ENCODE measurements around the gene TRPC4. TPM values are rescaled to one million over a fixed set of nuclear protein-coding genes. Genes with fewer than 3 reads are reported as not detected.

Gene TRPC4
- 1 to 10 TPM in 2 of 4 donors, under 1 TPM in 1, not detected in 1; 0.60 to 1.2 (median 1.1) TPM for total RNA-seq

DNA sequence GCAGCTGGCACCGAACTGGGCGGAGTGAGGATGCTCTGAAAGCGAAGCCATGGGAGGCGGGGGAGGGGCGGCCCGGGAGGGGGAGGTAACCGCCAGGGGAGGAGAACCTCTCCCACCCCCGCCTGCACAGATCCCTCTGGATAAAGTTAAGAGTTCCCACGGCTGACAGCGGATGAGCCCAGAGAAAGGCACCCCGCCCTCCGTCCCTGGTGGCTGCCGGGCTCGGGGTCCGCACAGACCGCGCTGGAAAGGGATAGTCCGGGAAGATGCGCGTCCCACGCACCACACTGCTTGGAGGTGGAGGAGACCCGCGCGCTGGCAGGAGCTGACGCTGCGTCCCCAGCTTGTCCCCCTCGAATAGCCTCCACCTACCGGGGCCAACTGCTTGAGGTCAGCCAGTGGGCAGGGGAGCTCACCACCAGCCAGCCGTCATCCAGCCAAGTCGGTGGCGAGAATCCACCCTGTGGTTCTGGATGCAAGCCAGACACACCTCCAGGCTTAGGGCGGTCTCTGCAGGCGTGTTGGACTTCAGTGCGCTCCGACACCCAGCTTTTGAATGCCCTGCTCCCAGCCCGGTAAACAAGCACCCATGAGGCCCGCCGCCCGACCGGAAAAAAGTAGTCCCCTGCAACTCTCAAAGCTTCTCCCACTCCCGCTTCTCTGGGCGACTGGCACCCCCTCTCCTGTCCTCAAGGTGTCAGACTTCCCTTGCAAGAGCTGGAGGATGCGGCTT is at the start of gene TRPC4:
Gene TRPC4, minus strand, starts transcription at position 17 of the 733 bp plus-strand sequence. CDS start 86,439 bp downstream, outside the sequence.
- Histone ChIP-seq H3K4me1 (peaks cover 0 to 22% (median 0%) of the 10 kb centered on the region in 4 donors), H3K27ac (peak within 1 kb of the TSS in 2 of 4 donors; percentile 12), H3K9me3 (no peaks in the 10 kb centered on the region), H3K27me3 (peaks cover 0 to 14% of the 10 kb centered on the region in 2 donors), H3K36me3 (no peaks in the 10 kb centered on the region), H3K4me3 (peak within 1 kb of the TSS; percentile 24 to 54 (median 44))
- WGBS, 2 donors, result 2% methylated on average over 16 to 40 of the region's 43 CpGs
- TF ChIP-seq, protein P1, sequence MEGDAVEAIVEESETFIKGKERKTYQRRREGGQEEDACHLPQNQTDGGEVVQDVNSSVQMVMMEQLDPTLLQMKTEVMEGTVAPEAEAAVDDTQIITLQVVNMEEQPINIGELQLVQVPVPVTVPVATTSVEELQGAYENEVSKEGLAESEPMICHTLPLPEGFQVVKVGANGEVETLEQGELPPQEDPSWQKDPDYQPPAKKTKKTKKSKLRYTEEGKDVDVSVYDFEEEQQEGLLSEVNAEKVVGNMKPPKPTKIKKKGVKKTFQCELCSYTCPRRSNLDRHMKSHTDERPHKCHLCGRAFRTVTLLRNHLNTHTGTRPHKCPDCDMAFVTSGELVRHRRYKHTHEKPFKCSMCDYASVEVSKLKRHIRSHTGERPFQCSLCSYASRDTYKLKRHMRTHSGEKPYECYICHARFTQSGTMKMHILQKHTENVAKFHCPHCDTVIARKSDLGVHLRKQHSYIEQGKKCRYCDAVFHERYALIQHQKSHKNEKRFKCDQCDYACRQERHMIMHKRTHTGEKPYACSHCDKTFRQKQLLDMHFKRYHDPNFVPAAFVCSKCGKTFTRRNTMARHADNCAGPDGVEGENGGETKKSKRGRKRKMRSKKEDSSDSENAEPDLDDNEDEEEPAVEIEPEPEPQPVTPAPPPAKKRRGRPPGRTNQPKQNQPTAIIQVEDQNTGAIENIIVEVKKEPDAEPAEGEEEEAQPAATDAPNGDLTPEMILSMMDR (IDR thresholded peaks at IDR 0.05), result no peak
- TF ChIP-seq POLR2A (IDR thresholded peaks at IDR 0.05) (no peak), EP300 (IDR thresholded peaks at IDR 0.05) (no peak)
- DNase-seq (ENCODE audit: low spot score in 2 of 2), result no peak

DNA sequence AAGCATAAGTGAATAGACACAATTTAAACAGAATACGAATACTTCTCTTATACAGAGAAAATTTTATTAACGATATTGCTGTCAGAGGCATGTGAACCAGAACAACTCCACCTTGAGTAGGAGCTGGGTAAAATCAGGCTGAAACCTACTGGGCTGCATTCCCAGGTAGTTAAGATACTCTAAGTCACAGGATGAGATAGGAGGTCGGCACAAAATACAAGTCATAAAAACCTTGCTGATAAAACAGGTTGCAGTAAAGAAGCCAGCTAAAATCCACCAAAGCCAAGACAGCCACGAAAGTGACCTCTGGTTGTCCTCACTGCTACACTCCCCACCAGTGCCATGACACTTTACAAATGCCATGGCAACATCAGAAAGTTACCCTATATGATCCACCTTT is 49.2 kb upstream of the TRPC4 start:
- Histone ChIP-seq H3K27me3 (no peaks in the 10 kb centered on the region), H3K36me3 (no peaks in the 10 kb centered on the region), H3K4me3 (peak overlapping the region in 1 of 4 donors; percentile 7), H3K9me3 (peaks cover 0 to 9% (median 0%) of the 10 kb centered on the region in 4 donors), H3K4me1 (peaks cover 0 to 10% (median 0%) of the 10 kb centered on the region in 4 donors), H3K27ac (no peak overlapping the region)
- TF ChIP-seq, protein P1 (IDR thresholded peaks at IDR 0.05), result no peak
- no peak for TF ChIP-seq POLR2A (IDR thresholded peaks at IDR 0.05)
- TF ChIP-seq EP300 (IDR thresholded peaks at IDR 0.05), result no peak
- no peak for DNase-seq (ENCODE audit: low spot score in 2 of 2)
- 54 to 55% methylated on average over 4 of the region's 4 CpGs for WGBS, 2 donors

DNA sequence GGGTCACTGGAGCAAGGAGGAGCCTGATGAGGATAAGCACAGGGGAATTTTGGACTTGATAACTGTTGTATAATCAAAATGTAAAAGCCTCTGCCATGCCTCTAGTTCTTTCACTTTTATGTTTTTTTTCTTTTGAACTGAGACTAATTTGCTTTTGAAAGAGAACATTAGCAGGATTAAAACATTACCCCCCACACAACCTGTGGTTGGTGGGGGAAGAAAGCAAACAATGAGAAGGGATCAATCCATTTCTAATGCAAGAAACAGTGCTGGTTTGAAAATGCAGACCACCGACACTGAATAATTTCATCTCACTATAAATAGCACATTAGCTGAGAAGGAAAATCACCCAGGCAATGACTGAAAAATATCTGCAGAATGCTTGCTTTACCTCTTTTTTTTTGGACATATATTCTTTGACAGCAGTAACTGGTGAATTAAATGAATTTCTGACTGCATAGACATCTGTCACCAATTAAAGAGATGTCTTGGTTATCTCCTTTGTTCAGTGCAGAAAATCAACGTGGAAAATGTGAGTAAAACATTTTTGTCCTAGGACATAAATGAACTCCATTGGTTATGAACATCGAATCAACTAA is 48.6 kb upstream of the TRPC4 start:
- H3K27ac ChIP-seq, result no peak overlapping the region
- peaks cover 0 to 10% (median 0%) of the 10 kb centered on the region in 4 donors for H3K4me1 ChIP-seq
- no peak for DNase-seq (ENCODE audit: low spot score in 2 of 2)
- 45 to 53% methylated on average over 3 of the region's 3 CpGs for WGBS, 2 donors
- H3K27me3 ChIP-seq, result no peaks in the 10 kb centered on the region
- TF ChIP-seq EP300 (IDR thresholded peaks at IDR 0.05), result no peak
- H3K9me3 ChIP-seq, result peaks cover 0 to 9% (median 0%) of the 10 kb centered on the region in 4 donors
- no peaks in the 10 kb centered on the region for H3K36me3 ChIP-seq
- H3K4me3 ChIP-seq, result no peak overlapping the region

DNA sequence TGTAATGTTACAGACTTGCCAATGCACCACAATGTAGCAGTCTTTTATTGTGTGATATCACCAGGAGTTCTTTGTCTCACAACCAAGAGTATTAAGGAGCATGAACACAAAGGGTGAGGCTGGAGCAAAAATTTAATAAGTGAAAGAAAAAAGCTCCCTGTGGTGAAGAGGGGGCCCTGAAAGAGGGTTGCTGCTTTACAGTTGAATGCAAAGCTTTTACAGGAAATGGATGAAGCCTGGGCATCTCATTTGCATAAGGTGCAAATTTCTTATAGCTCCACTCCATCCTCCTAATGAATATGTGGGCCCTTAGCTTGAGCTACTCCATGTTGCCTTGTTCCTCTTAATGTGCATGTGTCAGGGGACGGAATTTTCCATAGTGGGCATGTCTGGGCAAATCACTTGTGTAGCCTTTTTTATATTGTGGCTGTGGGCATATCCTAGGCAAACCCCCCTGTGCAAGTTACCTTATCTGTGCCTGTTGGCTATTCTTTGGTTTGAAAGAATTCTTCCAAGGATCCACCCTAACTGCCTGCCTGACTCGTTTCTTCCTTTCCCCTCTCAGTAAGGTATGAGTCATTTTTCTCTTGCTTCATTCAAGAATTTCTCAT is 45.3 kb upstream of the TRPC4 start:
- no peaks in the 10 kb centered on the region for H3K27me3 ChIP-seq
- peaks cover 0 to 9% (median 0%) of the 10 kb centered on the region in 4 donors for H3K9me3 ChIP-seq
- H3K36me3 ChIP-seq, result no peaks in the 10 kb centered on the region
- 60 to 71% methylated on average over 2 of the region's 2 CpGs for WGBS, 2 donors
- TF ChIP-seq POLR2A (IDR thresholded peaks at IDR 0.05) (no peak), EP300 (IDR thresholded peaks at IDR 0.05) (no peak)
- TF ChIP-seq, protein P1 (IDR thresholded peaks at IDR 0.05), result no peak
- H3K4me1 ChIP-seq, result peaks cover 0 to 10% (median 0%) of the 10 kb centered on the region in 4 donors
- no peak for DNase-seq (ENCODE audit: low spot score in 2 of 2)
- H3K4me3 ChIP-seq, result no peak overlapping the region
- H3K27ac ChIP-seq, result no peak overlapping the region

DNA sequence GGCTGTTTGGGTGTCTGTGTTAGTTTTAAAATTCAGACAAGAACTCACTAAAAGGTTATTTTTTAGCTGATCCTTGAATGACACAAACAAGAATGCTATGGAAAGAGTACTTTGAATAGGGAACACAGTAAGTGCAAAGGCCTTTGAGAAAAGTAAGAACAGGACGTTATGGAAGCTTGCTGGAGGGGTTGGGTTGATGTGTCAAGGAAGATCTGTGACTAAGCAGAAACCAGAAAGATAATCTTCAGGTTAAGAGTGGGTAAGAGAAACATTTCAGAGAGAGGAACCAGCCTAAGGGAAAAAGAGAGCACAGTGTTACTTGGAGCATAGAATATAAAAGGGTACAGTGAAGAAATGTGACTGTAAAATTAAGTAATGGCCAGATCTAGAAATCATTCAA is 41.2 kb upstream of the TRPC4 start:
- Histone ChIP-seq H3K36me3 (no peaks in the 10 kb centered on the region), H3K9me3 (peaks cover 0 to 6% (median 0%) of the 10 kb centered on the region in 4 donors), H3K4me1 (no peaks in the 10 kb centered on the region), H3K4me3 (no peak overlapping the region), H3K27me3 (no peaks in the 10 kb centered on the region), H3K27ac (no peak overlapping the region)
- DNase-seq (ENCODE audit: low spot score in 2 of 2), result no peak
- WGBS, 2 donors, result 41 to 48% methylated on average over 1 of the region's 1 CpG
- TF ChIP-seq EP300 (IDR thresholded peaks at IDR 0.05) (no peak), POLR2A (IDR thresholded peaks at IDR 0.05) (no peak)
- TF ChIP-seq, protein P1 (IDR thresholded peaks at IDR 0.05), result no peak
